ENCODE data around the gene ZNF835. TPM values are rescaled to one million over a fixed set of nuclear protein-coding genes. Genes with fewer than 3 reads are reported as not detected.

ZNF835 gene
- total RNA-seq, 1 experiment from 2014 or later, result not detected

DNA sequence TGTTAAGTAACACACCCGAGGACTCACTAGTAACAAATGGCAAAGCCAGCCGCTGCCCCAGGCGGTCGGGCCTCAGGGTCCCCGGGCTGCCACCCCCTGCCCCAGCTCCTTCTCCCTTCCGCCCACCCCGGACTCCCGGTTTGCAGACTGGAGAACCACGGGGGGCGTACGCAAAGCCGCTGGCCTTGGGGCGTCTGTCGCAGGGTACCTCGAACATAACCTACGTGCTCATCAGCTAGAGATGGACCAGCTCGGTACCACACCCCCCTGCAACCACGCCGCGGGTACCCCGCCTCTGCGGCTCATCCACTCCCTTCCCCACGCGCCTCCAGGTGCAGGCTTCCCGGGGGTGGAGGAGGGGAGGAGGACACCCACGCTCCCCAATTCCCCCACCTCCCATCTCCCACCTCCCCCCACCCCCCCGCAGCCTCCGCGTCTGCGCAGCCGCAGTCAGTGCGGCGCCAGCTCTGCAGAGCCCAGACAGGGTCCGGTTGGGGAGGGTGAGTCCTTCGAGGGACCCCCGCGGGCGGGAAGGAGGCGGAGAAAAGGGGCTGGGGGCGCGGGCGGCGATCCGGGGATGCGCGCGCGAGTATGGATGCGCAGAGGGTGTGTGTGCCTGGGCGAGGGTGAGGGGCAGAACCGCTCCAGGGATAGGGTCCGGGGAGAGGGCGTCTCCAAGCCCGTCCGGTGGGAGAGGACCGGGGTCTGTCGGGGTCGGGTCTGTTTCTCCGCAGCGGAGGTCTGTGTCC, 28.7 kb downstream of the ZNF835 start, which contains the start of gene SMIM17:
Gene SMIM17 (plus strand): TSS at position 449 of the 749 bp plus-strand sequence. CDS start 2,509 bp downstream, outside the sequence.
- no peaks in the 10 kb centered on the region for H3K4me1 Mint-ChIP-seq (ENCODE audit: low read depth, unreplicated experiment)
- peaks cover 29% of the 10 kb centered on the region for H3K9me3 ChIP-seq
- ChIA-PET POLR2A (no interaction called here), CTCF (no interaction called here)
- H3K9me3 Mint-ChIP-seq (ENCODE audit: unreplicated experiment), result peaks cover 51% of the 10 kb centered on the region
- H3K4me3 Mint-ChIP-seq (ENCODE audit: unreplicated experiment), result no peak within 1 kb of the TSS
- H3K27ac Mint-ChIP-seq (ENCODE audit: unreplicated experiment), result no peak within 1 kb of the TSS
- no peak for DNase-seq
- no peaks in the 10 kb centered on the region for H3K27me3 ChIP-seq (replicated peaks; ENCODE audit: control insufficient read depth, insufficient read depth, low read length)
- TF ChIP-seq, protein P1, sequence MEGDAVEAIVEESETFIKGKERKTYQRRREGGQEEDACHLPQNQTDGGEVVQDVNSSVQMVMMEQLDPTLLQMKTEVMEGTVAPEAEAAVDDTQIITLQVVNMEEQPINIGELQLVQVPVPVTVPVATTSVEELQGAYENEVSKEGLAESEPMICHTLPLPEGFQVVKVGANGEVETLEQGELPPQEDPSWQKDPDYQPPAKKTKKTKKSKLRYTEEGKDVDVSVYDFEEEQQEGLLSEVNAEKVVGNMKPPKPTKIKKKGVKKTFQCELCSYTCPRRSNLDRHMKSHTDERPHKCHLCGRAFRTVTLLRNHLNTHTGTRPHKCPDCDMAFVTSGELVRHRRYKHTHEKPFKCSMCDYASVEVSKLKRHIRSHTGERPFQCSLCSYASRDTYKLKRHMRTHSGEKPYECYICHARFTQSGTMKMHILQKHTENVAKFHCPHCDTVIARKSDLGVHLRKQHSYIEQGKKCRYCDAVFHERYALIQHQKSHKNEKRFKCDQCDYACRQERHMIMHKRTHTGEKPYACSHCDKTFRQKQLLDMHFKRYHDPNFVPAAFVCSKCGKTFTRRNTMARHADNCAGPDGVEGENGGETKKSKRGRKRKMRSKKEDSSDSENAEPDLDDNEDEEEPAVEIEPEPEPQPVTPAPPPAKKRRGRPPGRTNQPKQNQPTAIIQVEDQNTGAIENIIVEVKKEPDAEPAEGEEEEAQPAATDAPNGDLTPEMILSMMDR (IDR thresholded peaks at IDR 0.05; ENCODE audit: insufficient read depth in 1 of 2, low read depth in 1 of 2, low read length in 1 of 2, severe bottlenecking in 1 of 2, unreplicated experiment in 1 of 2), result no peak
- intact Hi-C loops (cut with micrococcal nuclease; ENCODE audit: unreplicated experiment), result no loop called here
- H3K36me3 ChIP-seq (ENCODE audit: control insufficient read depth, insufficient read depth, low read length), result no peaks in the 10 kb centered on the region
- H3K36me3 Mint-ChIP-seq (ENCODE audit: insufficient read depth, unreplicated experiment), result peaks cover under 1% of the 10 kb centered on the region
- no peaks in the 10 kb centered on the region for H3K4me1 ChIP-seq
- H3K4me3 ChIP-seq (ENCODE audit: low read depth, low read length), result no peak within 1 kb of the TSS
- no peaks in the 10 kb centered on the region for H3K27me3 Mint-ChIP-seq (ENCODE audit: insufficient read depth, unreplicated experiment)
- no TSS peak for BruUV-seq (replicated peaks)

DNA sequence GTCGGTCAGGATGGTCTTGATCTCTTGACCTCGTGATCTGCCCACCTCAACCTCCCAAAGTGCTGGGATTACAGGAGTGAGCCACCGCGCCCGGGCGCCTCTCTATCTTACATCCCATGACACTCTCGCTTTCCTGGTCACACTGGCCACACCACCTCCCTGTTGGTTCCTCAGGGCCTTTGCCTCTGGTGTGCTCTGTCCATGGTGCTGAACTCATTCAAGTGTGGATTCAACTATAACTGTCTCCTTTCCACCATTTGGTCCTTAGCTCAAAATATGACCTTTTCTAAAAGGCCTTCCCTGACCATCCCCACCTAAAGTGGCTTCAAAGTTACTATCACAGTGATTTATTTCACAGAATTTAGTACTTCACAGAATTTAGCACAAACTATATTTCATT, 32.3 kb downstream of the ZNF835 start:
- TF ChIP-seq, protein P1 (IDR thresholded peaks at IDR 0.05; ENCODE audit: insufficient read depth in 1 of 2, low read depth in 1 of 2, low read length in 1 of 2, severe bottlenecking in 1 of 2, unreplicated experiment in 1 of 2), result no peak

DNA sequence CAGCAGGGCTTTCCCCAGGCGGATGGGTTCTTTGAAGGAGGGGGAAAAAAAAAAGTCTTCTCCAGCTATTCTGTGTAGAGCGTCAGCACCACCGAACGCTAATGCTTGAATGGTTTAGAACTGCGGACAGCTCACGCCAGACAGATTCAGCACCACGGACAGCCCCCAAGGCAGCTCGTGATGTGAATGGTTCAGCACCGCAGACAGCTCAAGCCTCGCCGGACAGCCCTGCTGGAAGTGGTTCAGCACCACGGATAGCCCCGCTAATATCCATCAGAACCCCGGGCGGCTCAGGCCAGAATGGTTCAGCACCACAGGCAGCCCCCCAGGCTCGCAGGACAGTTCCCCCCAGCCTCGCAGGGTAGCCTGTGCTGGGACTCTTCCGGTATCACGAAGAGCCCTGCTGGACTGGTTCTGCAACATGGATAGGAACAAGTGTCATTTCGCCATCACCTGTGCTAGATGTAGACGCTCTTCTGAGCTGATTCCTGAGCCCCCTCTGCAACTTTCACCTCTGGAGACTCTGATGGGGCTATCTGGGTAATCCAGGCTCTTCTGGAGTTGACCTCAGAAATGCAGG, 33.5 kb downstream of the ZNF835 start:
- ChIA-PET POLR2A (no interaction called here), CTCF (no interaction called here)
- H3K27ac Mint-ChIP-seq (ENCODE audit: unreplicated experiment), result no peak overlapping the region
- H3K4me1 Mint-ChIP-seq (ENCODE audit: low read depth, unreplicated experiment), result no peaks in the 10 kb centered on the region
- H3K9me3 Mint-ChIP-seq (ENCODE audit: unreplicated experiment), result peaks cover 52% of the 10 kb centered on the region
- peaks cover 5% of the 10 kb centered on the region for H3K36me3 Mint-ChIP-seq (ENCODE audit: insufficient read depth, unreplicated experiment)
- intact Hi-C loops (cut with micrococcal nuclease; ENCODE audit: unreplicated experiment), result no loop called here
- H3K27me3 Mint-ChIP-seq (ENCODE audit: insufficient read depth, unreplicated experiment), result no peaks in the 10 kb centered on the region
- peak; percentile 76 to 81 for DNase-seq
- Histone ChIP-seq H3K4me1 (no peaks in the 10 kb centered on the region), H3K36me3 (ENCODE audit: control insufficient read depth, insufficient read depth, low read length) (no peaks in the 10 kb centered on the region), H3K4me3 (ENCODE audit: low read depth, low read length) (no peak overlapping the region), H3K27me3 (replicated peaks; ENCODE audit: control insufficient read depth, insufficient read depth, low read length) (no peaks in the 10 kb centered on the region), H3K9me3 (peaks cover 28% of the 10 kb centered on the region)
- TF ChIP-seq, protein P1 (IDR thresholded peaks at IDR 0.05; ENCODE audit: insufficient read depth in 1 of 2, low read depth in 1 of 2, low read length in 1 of 2, severe bottlenecking in 1 of 2, unreplicated experiment in 1 of 2), result no peak
- no TSS peak for BruUV-seq (replicated peaks)
- no peak overlapping the region for H3K4me3 Mint-ChIP-seq (ENCODE audit: unreplicated experiment)

More for the DNA sequence above, 32.3 kb downstream of the ZNF835 start:
- Mint-ChIP-seq H3K9me3 (ENCODE audit: unreplicated experiment) (peaks cover 48% of the 10 kb centered on the region), H3K4me1 (ENCODE audit: low read depth, unreplicated experiment) (no peaks in the 10 kb centered on the region), H3K4me3 (ENCODE audit: unreplicated experiment) (no peak overlapping the region), H3K27me3 (ENCODE audit: insufficient read depth, unreplicated experiment) (no peaks in the 10 kb centered on the region), H3K36me3 (ENCODE audit: insufficient read depth, unreplicated experiment) (peaks cover 5% of the 10 kb centered on the region), H3K27ac (ENCODE audit: unreplicated experiment) (no peak overlapping the region)
- Histone ChIP-seq H3K27me3 (replicated peaks; ENCODE audit: control insufficient read depth, insufficient read depth, low read length) (no peaks in the 10 kb centered on the region), H3K36me3 (ENCODE audit: control insufficient read depth, insufficient read depth, low read length) (no peaks in the 10 kb centered on the region), H3K9me3 (peaks cover 28% of the 10 kb centered on the region), H3K4me1 (no peaks in the 10 kb centered on the region), H3K4me3 (ENCODE audit: low read depth, low read length) (no peak overlapping the region)
- ChIA-PET POLR2A (no interaction called here), CTCF (no interaction called here)
- no TSS peak for BruUV-seq (replicated peaks)
- intact Hi-C loops (cut with micrococcal nuclease; ENCODE audit: unreplicated experiment), result no loop called here
- DNase-seq, result peak in 1 of 2 experiments; percentile 6
